Measurements from ENCODE around the gene PDE1C. TPM values are rescaled to one million over a fixed set of nuclear protein-coding genes. Genes with fewer than 3 reads are reported as not detected.

Gene PDE1C
- total and polyA plus RNA-seq, 12 donors, result 0.33 to 9.9 (median 2.9) TPM

DNA sequence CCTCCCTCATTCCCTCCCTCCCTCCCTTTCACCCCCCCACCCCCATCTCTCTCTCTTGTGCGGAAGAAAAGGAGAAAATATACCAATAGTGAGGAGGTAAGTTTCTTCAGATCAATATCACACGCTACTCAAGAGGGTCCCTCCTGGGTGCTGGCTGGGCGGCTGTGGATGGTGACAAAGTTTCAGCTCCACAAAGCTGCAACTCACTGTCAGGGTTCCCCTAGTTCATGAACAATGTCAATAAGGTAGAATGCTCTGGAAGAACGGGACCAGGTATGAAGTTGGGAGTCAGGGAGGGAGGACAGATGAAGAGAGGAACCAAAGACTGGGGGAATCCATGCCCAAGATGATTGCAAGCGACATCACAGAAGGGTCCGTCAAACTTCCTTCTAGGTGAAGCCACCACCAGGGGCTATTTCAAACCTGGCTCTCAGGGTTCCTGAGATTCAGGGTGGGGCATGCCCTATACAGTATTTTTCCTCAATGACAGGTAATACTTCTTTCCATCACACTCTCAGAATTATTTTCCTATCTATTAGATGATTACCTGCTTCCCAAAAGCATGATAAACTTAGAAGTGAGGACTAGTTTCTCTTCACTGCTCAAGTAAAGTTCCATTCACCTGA, 1.4 kb upstream of the PDE1C start:
- H3K4me3 ChIP-seq, result peak overlapping the region in 1 of 4 donors; percentile 57
- no peaks in the 10 kb centered on the region for H3K9me3 ChIP-seq (replicated peaks in 1 of 3)
- no peak for DNase-seq
- TF ChIP-seq, protein P1, sequence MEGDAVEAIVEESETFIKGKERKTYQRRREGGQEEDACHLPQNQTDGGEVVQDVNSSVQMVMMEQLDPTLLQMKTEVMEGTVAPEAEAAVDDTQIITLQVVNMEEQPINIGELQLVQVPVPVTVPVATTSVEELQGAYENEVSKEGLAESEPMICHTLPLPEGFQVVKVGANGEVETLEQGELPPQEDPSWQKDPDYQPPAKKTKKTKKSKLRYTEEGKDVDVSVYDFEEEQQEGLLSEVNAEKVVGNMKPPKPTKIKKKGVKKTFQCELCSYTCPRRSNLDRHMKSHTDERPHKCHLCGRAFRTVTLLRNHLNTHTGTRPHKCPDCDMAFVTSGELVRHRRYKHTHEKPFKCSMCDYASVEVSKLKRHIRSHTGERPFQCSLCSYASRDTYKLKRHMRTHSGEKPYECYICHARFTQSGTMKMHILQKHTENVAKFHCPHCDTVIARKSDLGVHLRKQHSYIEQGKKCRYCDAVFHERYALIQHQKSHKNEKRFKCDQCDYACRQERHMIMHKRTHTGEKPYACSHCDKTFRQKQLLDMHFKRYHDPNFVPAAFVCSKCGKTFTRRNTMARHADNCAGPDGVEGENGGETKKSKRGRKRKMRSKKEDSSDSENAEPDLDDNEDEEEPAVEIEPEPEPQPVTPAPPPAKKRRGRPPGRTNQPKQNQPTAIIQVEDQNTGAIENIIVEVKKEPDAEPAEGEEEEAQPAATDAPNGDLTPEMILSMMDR (IDR thresholded peaks at IDR 0.05), result no peak
- TF ChIP-seq POLR2A (IDR thresholded peaks at IDR 0.05), result no peak
- 25 to 39% (median 33%) methylated on average over 6 of the region's 6 CpGs for WGBS, 4 donors
- intact Hi-C loops (cut with DNase I), result no loop called here
- no peak overlapping the region for H3K27ac ChIP-seq
- H3K36me3 ChIP-seq (replicated peaks in 1 of 2), result no peaks in the 10 kb centered on the region
- no peaks in the 10 kb centered on the region for H3K4me1 ChIP-seq (replicated peaks in 1 of 2)
- H3K27me3 ChIP-seq, result peaks cover 22% of the 10 kb centered on the region

DNA sequence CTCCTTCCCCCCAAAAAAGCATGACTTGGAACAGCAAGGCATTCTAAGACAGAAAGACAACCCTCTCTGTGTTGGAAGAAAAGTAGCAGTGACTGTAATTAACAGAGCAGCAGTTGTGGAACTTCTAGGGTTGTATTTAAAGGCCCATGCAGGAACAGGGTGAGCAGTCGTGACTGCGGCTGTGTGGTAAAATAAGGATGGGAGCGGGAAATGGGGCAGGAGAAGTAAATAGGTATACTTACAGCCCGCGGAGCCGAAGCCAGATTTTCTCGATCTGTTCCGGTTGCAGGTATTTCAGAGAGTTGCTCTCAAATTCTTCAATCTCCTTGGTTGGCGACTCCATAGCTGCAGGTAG, 179 bp downstream of the PDE1C start:
- Histone ChIP-seq H3K36me3 (replicated peaks in 1 of 2) (no peaks in the 10 kb centered on the region), H3K27me3 (peaks cover 22% of the 10 kb centered on the region), H3K27ac (no peak overlapping the region), H3K9me3 (replicated peaks in 1 of 3) (no peaks in the 10 kb centered on the region), H3K4me3 (peak overlapping the region in 1 of 4 donors; percentile 57), H3K4me1 (replicated peaks in 1 of 2) (no peaks in the 10 kb centered on the region)
- intact Hi-C loops (cut with DNase I), result no loop called here
- no peak for DNase-seq
- 7 to 12% (median 11%) methylated on average over 9 of the region's 9 CpGs for WGBS, 4 donors
- TF ChIP-seq, protein P1 (IDR thresholded peaks at IDR 0.05), result no peak
- no peak for TF ChIP-seq POLR2A (IDR thresholded peaks at IDR 0.05)

DNA sequence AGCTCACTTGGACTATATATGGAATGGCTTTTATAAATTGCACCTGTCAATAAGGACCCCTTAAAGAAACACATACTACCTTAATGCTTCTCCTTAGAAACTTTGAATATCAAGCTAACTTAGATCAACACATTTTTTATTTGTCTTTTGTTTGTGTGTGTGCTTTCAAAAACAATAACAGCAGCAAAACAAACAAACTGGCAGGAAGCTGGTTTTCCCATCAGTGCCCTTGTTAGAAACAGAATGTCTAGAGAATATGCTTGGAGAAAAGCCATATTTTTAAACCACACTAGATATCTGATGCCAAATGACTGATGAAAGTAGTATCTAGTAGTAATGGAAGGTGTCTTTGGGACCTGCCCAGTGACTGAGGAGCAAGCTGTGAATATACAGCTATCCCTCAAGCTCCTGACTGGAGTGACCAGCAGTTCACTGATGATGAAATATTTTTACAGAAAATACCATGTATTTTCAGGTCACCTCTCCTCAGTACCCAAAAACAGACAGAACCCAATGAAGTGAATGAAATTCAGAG, 1.0 kb downstream of the PDE1C start:
- H3K9me3 ChIP-seq (replicated peaks in 1 of 3), result no peaks in the 10 kb centered on the region
- no peak for DNase-seq
- intact Hi-C loops (cut with DNase I), result no loop called here
- TF ChIP-seq, protein P1 (IDR thresholded peaks at IDR 0.05), result no peak
- no peak for TF ChIP-seq POLR2A (IDR thresholded peaks at IDR 0.05)
- H3K4me3 ChIP-seq, result no peak overlapping the region
- H3K27ac ChIP-seq, result no peak overlapping the region
- H3K4me1 ChIP-seq (replicated peaks in 1 of 2), result no peaks in the 10 kb centered on the region
- no peaks in the 10 kb centered on the region for H3K36me3 ChIP-seq (replicated peaks in 1 of 2)
- H3K27me3 ChIP-seq, result peaks cover 22% of the 10 kb centered on the region

DNA sequence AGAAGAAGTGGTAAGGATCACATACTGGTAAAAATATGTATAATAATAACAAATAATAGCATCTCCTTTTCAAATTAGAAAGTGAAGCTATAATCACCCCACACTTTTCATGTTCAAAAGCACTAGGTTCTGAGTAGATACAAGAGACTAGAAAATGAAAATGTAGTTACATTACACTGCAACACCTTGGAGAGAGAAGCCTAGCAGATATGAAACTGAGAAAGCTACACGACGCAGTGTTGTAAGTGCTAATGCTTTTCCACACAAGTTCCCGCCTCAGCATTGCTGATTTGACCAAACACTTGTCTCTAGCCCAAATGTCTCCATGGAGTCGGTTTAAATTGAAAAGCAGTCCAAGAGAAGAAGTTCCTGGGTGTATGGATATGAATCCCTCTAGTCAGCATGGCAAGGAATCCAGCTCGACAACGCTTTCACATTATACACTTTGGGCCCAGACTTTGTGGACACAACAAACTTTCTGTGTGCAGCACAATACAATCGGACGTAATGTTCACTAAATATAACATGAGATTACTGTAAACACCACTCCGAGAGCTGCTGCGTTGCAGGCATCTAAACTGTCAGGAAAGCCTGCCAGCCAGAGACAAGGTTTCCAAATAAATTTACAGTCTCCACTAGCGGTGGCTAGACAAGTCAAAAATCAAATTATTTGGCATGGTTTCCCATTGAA, 1.7 kb downstream of the PDE1C start:
- WGBS, 4 donors, result 70 to 82% (median 71%) methylated on average over 11 of the region's 11 CpGs
- no peak overlapping the region for H3K27ac ChIP-seq
- no peak overlapping the region for H3K4me3 ChIP-seq
- intact Hi-C loops (cut with DNase I), result no loop called here
- TF ChIP-seq, protein P1 (IDR thresholded peaks at IDR 0.05), result no peak
- TF ChIP-seq POLR2A (IDR thresholded peaks at IDR 0.05), result no peak
- H3K9me3 ChIP-seq (replicated peaks in 1 of 3), result no peaks in the 10 kb centered on the region
- H3K27me3 ChIP-seq, result peaks cover 22% of the 10 kb centered on the region
- H3K4me1 ChIP-seq (replicated peaks in 1 of 2), result no peaks in the 10 kb centered on the region
- DNase-seq, result no peak
- H3K36me3 ChIP-seq (replicated peaks in 1 of 2), result no peaks in the 10 kb centered on the region
